Brain microvascular endothelial cell (primary cell): ENCODE measurements around the gene CHRNA5.

Experiments used
- DNase-seq: peaks from one replicate; pipeline ENCODE4 v3.0.0-alpha.2; 2020
- H3K27ac ChIP-seq: fragments of 250-450 bp; sonication (Bioruptor Pico); 2 replicates; pipeline ENCODE4 v1.5.1; 2020; ENCODE audit warnings: mild to moderate bottlenecking, moderate library complexity
- H3K27me3 ChIP-seq: fragments of 250-450 bp; sonication (Bioruptor Pico); replicated peaks from 2 replicates; pipeline ENCODE4 v1.5.1; 2020; ENCODE audit warnings: mild to moderate bottlenecking
- H3K36me3 ChIP-seq: fragments of 250-450 bp; sonication (Bioruptor Pico); replicated peaks from 2 replicates; pipeline ENCODE4 v1.5.1; 2020; ENCODE audit warnings: mild to moderate bottlenecking
- H3K4me3 ChIP-seq: 2 replicates; pipeline ENCODE4 v1.5.1; 2011; ENCODE audit warnings: low read depth, mild to moderate bottlenecking, control low read depth, low read length, moderate library complexity
- in situ Hi-C: cut with HindIII; loops from 2 replicates; pipeline ENCODE4 v1.10.0; 2017; ENCODE audit warnings: low sequenced_read_pairs, low pct_ligation_motif_present
- TF ChIP-seq, protein P1 (sequence below): IDR thresholded peaks from 2 replicates; pipeline ENCODE4 v1.5.1; 2011; ENCODE audit warnings: low read depth, mild to moderate bottlenecking, moderate library complexity, low read length, control low read depth, inconsistent platforms; ENCODE audit errors: missing control alignments

CHRNA5 gene

DNA sequence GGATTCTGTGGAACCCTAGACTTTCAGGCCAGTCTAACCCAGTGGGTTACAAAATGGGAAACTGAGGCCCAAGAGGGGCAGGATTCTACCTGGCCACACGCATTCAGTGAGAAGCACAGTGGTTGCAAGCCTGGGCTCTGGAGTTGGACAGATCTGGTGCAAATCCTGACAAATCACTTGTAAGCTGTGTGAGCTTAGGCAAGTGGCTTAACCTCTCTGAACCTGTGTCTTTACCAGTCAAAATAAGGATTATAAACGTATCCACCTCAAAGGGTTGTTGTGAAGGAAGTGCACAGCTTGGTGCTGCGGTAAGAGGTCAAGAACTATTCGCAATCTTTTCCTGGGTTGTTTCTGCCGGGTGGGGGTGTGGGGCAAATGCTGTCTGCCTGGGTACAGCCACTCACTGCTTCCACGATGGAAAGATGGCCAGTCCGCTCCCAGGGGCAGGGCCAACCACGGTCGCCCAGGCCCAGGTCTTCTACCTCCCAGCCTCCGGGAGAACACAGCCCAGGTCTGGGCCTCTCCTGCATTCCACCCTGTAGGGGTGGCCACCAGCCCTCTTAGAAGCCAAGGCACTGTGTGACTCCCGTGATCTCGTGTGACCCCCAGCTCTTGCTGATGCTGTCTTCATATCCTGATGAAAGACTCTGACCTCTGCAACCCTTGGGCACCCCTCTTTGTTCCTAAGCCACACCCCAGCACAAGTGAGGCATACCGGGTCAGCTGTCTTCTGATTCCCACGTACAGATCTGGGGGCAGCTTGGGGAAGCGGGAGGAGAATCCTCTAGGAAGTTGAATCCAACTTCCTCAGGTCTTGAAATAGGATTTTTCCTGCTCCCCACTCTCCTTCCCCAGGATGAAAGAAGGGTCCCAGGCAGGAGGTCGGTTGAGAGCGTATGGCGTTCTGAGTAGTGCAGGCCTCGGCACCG, 54.0 kb downstream of the CHRNA5 start:
- in situ Hi-C loops, result no loop called here
- no peak for DNase-seq
- H3K27me3 ChIP-seq, result peaks cover 44% of the 10 kb centered on the region
- H3K36me3 ChIP-seq, result no peaks in the 10 kb centered on the region
- H3K27ac ChIP-seq, result no peak overlapping the region
- no peak overlapping the region for H3K4me3 ChIP-seq
- TF ChIP-seq, protein P1, sequence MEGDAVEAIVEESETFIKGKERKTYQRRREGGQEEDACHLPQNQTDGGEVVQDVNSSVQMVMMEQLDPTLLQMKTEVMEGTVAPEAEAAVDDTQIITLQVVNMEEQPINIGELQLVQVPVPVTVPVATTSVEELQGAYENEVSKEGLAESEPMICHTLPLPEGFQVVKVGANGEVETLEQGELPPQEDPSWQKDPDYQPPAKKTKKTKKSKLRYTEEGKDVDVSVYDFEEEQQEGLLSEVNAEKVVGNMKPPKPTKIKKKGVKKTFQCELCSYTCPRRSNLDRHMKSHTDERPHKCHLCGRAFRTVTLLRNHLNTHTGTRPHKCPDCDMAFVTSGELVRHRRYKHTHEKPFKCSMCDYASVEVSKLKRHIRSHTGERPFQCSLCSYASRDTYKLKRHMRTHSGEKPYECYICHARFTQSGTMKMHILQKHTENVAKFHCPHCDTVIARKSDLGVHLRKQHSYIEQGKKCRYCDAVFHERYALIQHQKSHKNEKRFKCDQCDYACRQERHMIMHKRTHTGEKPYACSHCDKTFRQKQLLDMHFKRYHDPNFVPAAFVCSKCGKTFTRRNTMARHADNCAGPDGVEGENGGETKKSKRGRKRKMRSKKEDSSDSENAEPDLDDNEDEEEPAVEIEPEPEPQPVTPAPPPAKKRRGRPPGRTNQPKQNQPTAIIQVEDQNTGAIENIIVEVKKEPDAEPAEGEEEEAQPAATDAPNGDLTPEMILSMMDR, result no peak

DNA sequence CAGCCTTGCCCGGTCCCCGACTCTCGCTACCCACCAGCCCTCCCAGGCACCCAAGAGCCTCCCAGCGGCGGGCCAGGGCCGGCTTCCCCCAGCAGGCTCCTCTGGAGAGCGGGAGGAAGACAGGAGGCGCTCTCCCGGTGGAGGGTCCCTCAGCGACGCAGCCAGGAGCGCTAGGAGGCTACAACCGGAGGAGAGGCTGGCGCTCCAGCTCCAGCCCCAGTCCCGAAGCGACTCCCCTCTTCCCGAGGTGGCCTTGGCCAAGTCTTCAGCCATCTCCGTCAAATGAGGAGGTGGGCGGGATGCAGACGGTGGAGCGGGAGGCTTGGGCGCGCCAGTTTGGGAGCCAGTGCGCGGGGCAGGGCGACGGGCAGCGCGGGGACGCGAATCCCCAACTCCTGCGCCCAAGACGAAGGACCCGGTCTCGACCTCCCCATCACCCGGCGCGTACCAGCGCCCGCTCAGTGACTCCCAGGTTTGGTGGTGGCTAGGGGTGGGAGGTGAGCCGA, 54.8 kb downstream of the CHRNA5 start:
- DNase-seq, result no peak
- no peak overlapping the region for H3K27ac ChIP-seq
- H3K4me3 ChIP-seq, result no peak overlapping the region
- TF ChIP-seq, protein P1, result peak; percentile 61
- H3K27me3 ChIP-seq, result peaks cover 44% of the 10 kb centered on the region
- H3K36me3 ChIP-seq, result no peaks in the 10 kb centered on the region
- in situ Hi-C loops, result no loop called here

DNA sequence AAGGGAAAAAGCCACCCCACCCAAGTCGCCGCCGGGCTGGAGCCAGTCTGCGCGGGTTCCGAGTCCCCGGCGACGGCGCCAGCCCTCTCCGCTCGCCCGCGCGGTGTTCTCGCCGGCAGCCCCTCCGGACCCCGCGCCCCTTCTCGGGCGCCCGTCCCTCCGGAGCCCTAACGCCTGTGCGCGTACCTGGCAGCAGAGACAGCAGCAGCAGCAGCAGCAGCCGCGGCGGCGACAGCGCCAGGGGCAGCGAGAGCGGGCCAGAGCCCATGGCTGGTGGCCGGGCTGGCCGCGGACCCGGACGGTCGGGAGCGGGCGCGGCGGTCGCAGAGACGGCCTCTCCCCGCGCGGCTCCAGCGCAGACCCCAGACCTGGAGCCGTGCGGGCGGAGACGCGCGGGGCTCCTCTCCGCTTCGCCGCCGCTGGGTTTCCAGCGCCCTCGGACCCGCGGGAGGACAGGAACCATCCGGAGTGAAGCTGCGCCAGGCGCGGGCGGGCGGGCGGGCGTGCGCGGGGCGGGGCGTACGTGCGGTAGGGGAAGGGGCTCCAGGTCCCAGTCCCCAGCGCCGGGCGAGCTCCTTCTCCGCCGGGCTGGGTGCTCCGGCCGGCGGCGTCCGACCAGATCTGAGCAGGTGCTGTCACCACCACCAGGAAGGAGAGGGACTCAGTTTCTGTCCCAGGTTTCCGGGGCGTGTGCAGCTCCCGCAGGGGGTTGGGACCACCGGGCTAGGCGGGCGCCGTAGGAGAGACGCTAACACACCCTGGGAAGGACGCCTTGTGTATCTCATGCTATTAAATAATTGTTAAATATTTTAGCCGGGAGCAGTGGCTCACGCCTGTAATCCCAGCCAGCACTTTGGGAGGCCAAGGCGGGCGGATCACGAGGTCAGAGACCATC, 55.5 kb downstream of the CHRNA5 start, which contains the start of gene CHRNA3:
Gene CHRNA3, minus strand, starts transcription at position 470 of the 895 bp plus-strand sequence. Its CDS starts 202 bp downstream, at position 268.
- in situ Hi-C loops, result no loop called here
- Histone ChIP-seq H3K27me3 (peaks cover 44% of the 10 kb centered on the region), H3K27ac (no peak within 1 kb of the TSS), H3K36me3 (no peaks in the 10 kb centered on the region), H3K4me3 (peak within 1 kb of the TSS; percentile 15)
- no peak for DNase-seq
- TF ChIP-seq, protein P1, result no peak

DNA sequence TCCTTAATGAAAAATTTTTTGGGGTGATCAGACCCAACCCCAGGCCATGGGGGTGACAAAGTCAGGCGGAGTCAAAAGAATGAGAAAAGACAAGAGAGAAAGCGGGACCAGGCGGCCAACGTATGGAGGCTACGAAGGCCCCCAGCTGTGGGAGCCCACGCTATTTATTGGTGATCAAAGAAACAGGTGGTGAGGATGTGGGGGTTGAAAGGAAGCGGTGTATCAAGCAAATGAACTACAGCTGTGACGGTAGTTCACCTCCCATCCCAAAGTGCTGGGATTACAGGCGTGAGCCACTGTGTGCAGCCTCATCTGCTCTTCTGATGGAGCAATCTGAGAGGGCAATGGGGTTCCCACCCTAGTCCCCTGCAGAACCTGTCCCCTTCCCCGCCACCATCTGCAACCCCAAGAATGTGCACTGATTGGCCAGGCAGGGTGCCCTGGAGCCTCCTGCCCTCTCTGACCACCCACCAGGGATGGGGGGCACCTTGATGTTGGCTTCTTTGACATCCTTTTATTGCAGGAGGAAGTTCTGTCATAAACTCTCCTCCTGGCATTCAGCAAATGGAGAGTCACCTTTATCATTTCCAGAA, 56.6 kb downstream of the CHRNA5 start:
- in situ Hi-C loops, result no loop called here
- Histone ChIP-seq H3K27me3 (peaks cover 48% of the 10 kb centered on the region), H3K27ac (no peak overlapping the region), H3K36me3 (no peaks in the 10 kb centered on the region), H3K4me3 (no peak overlapping the region)
- TF ChIP-seq, protein P1, result no peak
- no peak for DNase-seq

DNA sequence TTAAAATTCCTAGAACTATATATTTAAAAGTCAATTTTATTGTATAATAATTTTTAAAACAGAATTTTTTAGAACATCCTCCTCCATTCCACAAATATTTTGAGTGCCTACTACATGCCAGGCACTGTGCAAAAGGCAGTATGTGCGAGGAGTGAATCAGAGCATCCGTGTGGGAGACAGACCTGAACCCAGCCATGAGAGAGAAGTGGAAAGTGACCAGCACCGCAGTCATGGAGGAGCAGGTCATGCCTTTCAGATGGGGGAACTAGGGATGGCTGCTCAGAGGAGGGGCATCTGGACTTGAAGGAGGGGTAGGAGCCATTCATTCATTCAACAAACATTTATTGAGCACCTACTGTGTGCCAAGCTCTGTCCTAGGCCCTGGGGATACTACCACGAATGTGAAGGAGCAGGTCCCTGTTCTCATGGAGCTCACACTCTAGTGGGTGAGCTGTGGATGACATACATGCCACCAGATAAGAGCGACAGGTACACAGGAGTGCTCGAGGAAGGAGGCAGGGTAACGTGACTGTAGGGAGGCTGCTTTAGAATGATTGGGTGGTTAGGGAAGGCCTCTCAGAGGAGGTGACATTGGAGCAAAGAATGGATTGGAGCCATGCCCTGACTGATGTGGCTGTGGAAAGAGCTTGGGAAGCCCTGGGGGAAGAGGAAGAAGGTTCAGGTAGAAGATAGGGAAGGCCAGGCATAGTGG, 58.6 kb downstream of the CHRNA5 start:
- Histone ChIP-seq H3K4me3 (no peak overlapping the region), H3K27ac (no peak overlapping the region), H3K27me3 (peaks cover 58% of the 10 kb centered on the region), H3K36me3 (no peaks in the 10 kb centered on the region)
- TF ChIP-seq, protein P1, result no peak
- no peak for DNase-seq
- in situ Hi-C loops, result no loop called here
